Peyer's patch (tissue), 4 donors: ENCODE measurements around the gene DEGS2.

Source experiments
- CTCF ChIP-seq, 6 experiments: fragments of 450-650 bp in 4 of 6; fragments of 200-600 bp in 2 of 6; sonication (generic) in 1 of 6; IDR thresholded peaks; one replicate each; pipeline ENCODE4 v1.5.1; 2017 to 2019; ENCODE audit warnings: antibody characterized with exemption in 6 of 6, mild to moderate bottlenecking in 3 of 6, moderate library complexity in 1 of 6
- POLR2A ChIP-seq, 2 donors: fragments of 450-650 bp; IDR thresholded peaks; one replicate each; pipeline ENCODE4 v1.5.1; 2017; ENCODE audit warnings: antibody characterized with exemption in 2 of 2, mild to moderate bottlenecking in 2 of 2, moderate library complexity in 2 of 2

GRCh38 chr14:100147691-100148464 lies 11.6 kb downstream of the DEGS2 start:
- TF ChIP-seq CTCF (IDR thresholded peaks at IDR 0.05) = no peak
- no peak for TF ChIP-seq POLR2A (IDR thresholded peaks at IDR 0.05)
